Neural cell (in vitro differentiated cells): ENCODE measurements around the gene ATP8B1. TPM values are rescaled to one million over a fixed set of nuclear protein-coding genes. Genes with fewer than 3 reads are reported as not detected.

Experiments
- H2AFZ ChIP-seq: fragments of 200-600, 300-800 bp; sonication (generic), shearing (Covaris generic); 2 replicates; pipeline ENCODE4 v1.6.0; 2014; ENCODE audit warnings: low read depth, mild to moderate bottlenecking, antibody characterized with exemption, low read length, moderate library complexity
- H3F3A ChIP-seq: fragments of 200-600 bp; shearing (Covaris generic); 2 replicates; pipeline ENCODE4 v1.6.1; 2016; ENCODE audit warnings: mild to moderate bottlenecking, moderate library complexity, mixed read lengths, antibody characterized with exemption, low read length; ENCODE audit not compliant: insufficient read depth, poor library complexity, severe bottlenecking
- H3K27ac ChIP-seq: fragments of 200-600, 300-800 bp; sonication (generic), shearing (Covaris generic); 2 replicates; pipeline ENCODE4 v1.5.1; 2014; ENCODE audit warnings: mild to moderate bottlenecking, low read length, moderate library complexity
- H3K27me3 ChIP-seq: fragments of 300-800, 200-600 bp; sonication (generic), shearing (Covaris generic); 2 replicates; pipeline ENCODE4 v1.6.0; 2014; ENCODE audit warnings: mild to moderate bottlenecking, low read depth, low read length, moderate library complexity; ENCODE audit not compliant: insufficient read depth
- H3K36me3 ChIP-seq: fragments of 300-800, 200-600 bp; sonication (generic), shearing (Covaris generic); 2 replicates; pipeline ENCODE4 v1.5.1; 2014; ENCODE audit warnings: mild to moderate bottlenecking, antibody characterized with exemption, low read length, moderate library complexity; ENCODE audit not compliant: insufficient read depth
- H3K4me2 ChIP-seq: fragments of 300-800, 200-600 bp; sonication (generic), shearing (Covaris generic); 2 replicates; pipeline ENCODE4 v1.6.0; 2014; ENCODE audit warnings: mild to moderate bottlenecking, low read length
- H3K4me3 ChIP-seq: fragments of 300-800, 200-600 bp; sonication (generic), shearing (Covaris generic); 2 replicates; pipeline ENCODE4 v1.5.1; 2014; ENCODE audit warnings: mild to moderate bottlenecking, low read length, moderate library complexity
- H3K79me2 ChIP-seq: fragments of 200-600 bp; shearing (Covaris generic); replicated peaks from 2 replicates; pipeline ENCODE4 v1.6.0; 2014; ENCODE audit warnings: mild to moderate bottlenecking, low read length, moderate library complexity; ENCODE audit not compliant: insufficient read depth
- H3K9ac ChIP-seq: fragments of 300-800, 200-600 bp; sonication (generic), shearing (Covaris generic); 2 replicates; pipeline ENCODE4 v1.6.1; 2016; ENCODE audit warnings: mild to moderate bottlenecking, low read length, mixed read lengths
- H3K9me2 ChIP-seq: fragments of 200-600 bp; shearing (Covaris generic); 2 replicates; pipeline ENCODE4 v1.6.1; 2016; ENCODE audit warnings: mild to moderate bottlenecking, low read length, mixed read lengths; ENCODE audit not compliant: insufficient read depth
- H3K9me3 ChIP-seq: fragments of 200-600, 300-800 bp; sonication (generic), shearing (Covaris generic); 2 replicates; pipeline ENCODE4 v1.6.1; 2016; ENCODE audit warnings: mild to moderate bottlenecking, mixed run types, low read length, moderate library complexity, mixed read lengths
- H4K20me1 ChIP-seq: fragments of 200-600 bp; shearing (Covaris generic); 2 replicates; pipeline ENCODE4 v1.6.1; 2016; ENCODE audit warnings: mild to moderate bottlenecking, mixed run types; ENCODE audit not compliant: insufficient read depth
- CTCF ChIP-seq: fragments of 450-650 bp; IDR thresholded peaks from 2 replicates; pipeline ENCODE4 v1.5.1; 2014; ENCODE audit warnings: antibody characterized with exemption, mild to moderate bottlenecking, moderate library complexity; ENCODE audit not compliant: poor library complexity, severe bottlenecking
- EP300 ChIP-seq: fragments of 450-650 bp; conservative IDR thresholded peaks from 2 replicates; pipeline ENCODE4 v1.6.1; 2014; ENCODE audit warnings: antibody characterized with exemption, mild to moderate bottlenecking, moderate library complexity; ENCODE audit not compliant: poor library complexity, severe bottlenecking
- EZH2 ChIP-seq: fragments of 200-600, 300-800 bp; shearing (Covaris generic), sonication (generic); IDR thresholded peaks from 2 replicates; pipeline ENCODE4 v1.6.1; 2014; ENCODE audit warnings: antibody characterized with exemption, low read length, borderline replicate concordance, mild to moderate bottlenecking; ENCODE audit not compliant: insufficient read depth, poor library complexity, severe bottlenecking
- MXI1 ChIP-seq: fragments of 450-650 bp; conservative IDR thresholded peaks from 2 replicates; pipeline ENCODE4 v1.6.1; 2014; ENCODE audit warnings: antibody characterized with exemption, mild to moderate bottlenecking; ENCODE audit not compliant: poor library complexity, severe bottlenecking
- POLR2AphosphoS5 ChIP-seq: IDR thresholded peaks from 2 replicates; pipeline ENCODE4 v1.6.1; 2012
- RAD21 ChIP-seq: fragments of 450-650 bp; conservative IDR thresholded peaks from 2 replicates; pipeline ENCODE4 v1.6.1; 2014; ENCODE audit warnings: antibody characterized with exemption, mild to moderate bottlenecking, moderate library complexity
- SMC3 ChIP-seq: fragments of 450-650 bp; conservative IDR thresholded peaks from 2 replicates; pipeline ENCODE4 v1.6.1; 2014; ENCODE audit warnings: antibody characterized with exemption, mild to moderate bottlenecking, moderate library complexity; ENCODE audit not compliant: poor library complexity
- TAF1 ChIP-seq: IDR thresholded peaks from 2 replicates; pipeline ENCODE4 v1.6.1; 2012; ENCODE audit warnings: low read depth
- polyA plus RNA-seq: library from polyadenylated mRNA; depleted of rRNA; stranded (reverse); fragments of >200 nt; gene quantifications from 2 replicates; pipeline ENCODE4 v1.2.3, GENCODE V29; 2014
- TF ChIP-seq, protein P1 (sequence below): IDR thresholded peaks from 2 replicates; pipeline ENCODE4 v1.6.1; 2012; ENCODE audit warnings: borderline replicate concordance

Gene ATP8B1
- polyA plus RNA-seq, 1 donor from 2014 or later, result not detected

DNA sequence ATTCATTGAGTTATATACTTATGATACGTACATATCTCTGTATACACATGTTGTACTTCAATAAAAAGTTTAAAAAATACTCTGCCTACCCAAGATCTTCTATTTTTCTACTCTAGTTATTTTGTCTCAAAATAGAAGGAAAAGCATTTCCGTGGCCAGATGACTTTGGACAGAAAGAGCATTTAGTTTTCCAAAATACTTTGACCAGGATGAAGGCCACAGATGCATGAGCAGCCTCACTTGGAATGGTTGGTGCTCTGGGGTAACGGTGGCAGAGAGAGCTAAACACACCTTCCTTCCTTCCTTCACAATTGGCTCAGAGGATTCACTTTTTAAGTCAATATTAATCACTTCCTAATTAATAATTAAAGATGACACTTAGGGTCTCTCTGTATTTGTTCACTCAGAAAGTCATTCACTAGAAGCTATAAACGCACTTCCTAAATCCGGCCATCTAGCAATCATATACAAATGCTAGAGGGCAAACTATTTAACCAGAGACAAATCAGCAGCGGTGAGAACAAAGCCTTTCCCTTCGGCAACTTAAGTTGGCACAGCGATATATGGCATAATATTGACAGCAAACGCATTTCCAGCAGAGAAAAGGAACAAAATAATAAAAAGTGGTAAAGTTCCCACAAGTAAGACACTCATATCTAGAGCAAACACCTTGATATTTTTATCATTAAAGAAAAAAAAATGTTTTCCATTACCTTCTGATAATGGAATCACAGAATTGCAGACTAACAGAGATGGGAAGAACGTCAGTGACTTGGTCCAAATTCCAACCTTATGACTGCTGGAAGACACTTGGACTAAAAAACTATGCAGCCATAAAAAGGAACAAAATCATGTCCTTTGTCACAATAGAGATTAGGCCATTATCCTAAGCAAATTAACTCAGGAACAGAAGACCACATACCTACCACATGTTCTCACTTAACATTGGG, 125.6 kb downstream of the ATP8B1 start:
- no peaks in the 10 kb centered on the region for H3K27me3 ChIP-seq
- no peak overlapping the region for H2AFZ ChIP-seq
- no peak overlapping the region for H3K4me2 ChIP-seq
- no peaks in the 10 kb centered on the region for H3K36me3 ChIP-seq
- no peaks in the 10 kb centered on the region for H4K20me1 ChIP-seq
- no peaks in the 10 kb centered on the region for H3F3A ChIP-seq
- TF ChIP-seq RAD21 (no peak), SMC3 (no peak), EP300 (no peak), EZH2 (no peak), TAF1 (no peak)
- TF ChIP-seq, protein P1, sequence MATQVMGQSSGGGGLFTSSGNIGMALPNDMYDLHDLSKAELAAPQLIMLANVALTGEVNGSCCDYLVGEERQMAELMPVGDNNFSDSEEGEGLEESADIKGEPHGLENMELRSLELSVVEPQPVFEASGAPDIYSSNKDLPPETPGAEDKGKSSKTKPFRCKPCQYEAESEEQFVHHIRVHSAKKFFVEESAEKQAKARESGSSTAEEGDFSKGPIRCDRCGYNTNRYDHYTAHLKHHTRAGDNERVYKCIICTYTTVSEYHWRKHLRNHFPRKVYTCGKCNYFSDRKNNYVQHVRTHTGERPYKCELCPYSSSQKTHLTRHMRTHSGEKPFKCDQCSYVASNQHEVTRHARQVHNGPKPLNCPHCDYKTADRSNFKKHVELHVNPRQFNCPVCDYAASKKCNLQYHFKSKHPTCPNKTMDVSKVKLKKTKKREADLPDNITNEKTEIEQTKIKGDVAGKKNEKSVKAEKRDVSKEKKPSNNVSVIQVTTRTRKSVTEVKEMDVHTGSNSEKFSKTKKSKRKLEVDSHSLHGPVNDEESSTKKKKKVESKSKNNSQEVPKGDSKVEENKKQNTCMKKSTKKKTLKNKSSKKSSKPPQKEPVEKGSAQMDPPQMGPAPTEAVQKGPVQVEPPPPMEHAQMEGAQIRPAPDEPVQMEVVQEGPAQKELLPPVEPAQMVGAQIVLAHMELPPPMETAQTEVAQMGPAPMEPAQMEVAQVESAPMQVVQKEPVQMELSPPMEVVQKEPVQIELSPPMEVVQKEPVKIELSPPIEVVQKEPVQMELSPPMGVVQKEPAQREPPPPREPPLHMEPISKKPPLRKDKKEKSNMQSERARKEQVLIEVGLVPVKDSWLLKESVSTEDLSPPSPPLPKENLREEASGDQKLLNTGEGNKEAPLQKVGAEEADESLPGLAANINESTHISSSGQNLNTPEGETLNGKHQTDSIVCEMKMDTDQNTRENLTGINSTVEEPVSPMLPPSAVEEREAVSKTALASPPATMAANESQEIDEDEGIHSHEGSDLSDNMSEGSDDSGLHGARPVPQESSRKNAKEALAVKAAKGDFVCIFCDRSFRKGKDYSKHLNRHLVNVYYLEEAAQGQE, result no peak
- H3K9me2 ChIP-seq, result no peaks in the 10 kb centered on the region
- H3K9ac ChIP-seq, result no peak overlapping the region
- no peak overlapping the region for H3K27ac ChIP-seq
- no peaks in the 10 kb centered on the region for H3K79me2 ChIP-seq
- no peaks in the 10 kb centered on the region for H3K9me3 ChIP-seq
- no peak overlapping the region for H3K4me3 ChIP-seq

GRCh38 chr18:57674891-57675290, 128.2 kb downstream of the ATP8B1 start:
- Histone ChIP-seq H3K4me3 (no peak overlapping the region), H3K9ac (no peak overlapping the region), H3K4me2 (no peak overlapping the region), H2AFZ (no peak overlapping the region), H4K20me1 (no peaks in the 10 kb centered on the region), H3K9me3 (no peaks in the 10 kb centered on the region), H3K36me3 (no peaks in the 10 kb centered on the region), H3K27ac (no peak overlapping the region), H3K27me3 (no peaks in the 10 kb centered on the region), H3K9me2 (no peaks in the 10 kb centered on the region), H3F3A (no peaks in the 10 kb centered on the region), H3K79me2 (no peaks in the 10 kb centered on the region)
- TF ChIP-seq SMC3, result no peak
- no peak for TF ChIP-seq RAD21
- TF ChIP-seq EZH2, result no peak
- no peak for TF ChIP-seq MXI1
- no peak for TF ChIP-seq EP300
- TF ChIP-seq, protein P1, result no peak
- no peak for TF ChIP-seq CTCF
- no peak for TF ChIP-seq POLR2AphosphoS5
- no peak for TF ChIP-seq TAF1
